K562 (cell line): ENCODE results near the gene ZFYVE19. TPM values are rescaled to one million over a fixed set of nuclear protein-coding genes. Genes with fewer than 3 reads are reported as not detected.

Source experiments
- CBX3 ChIP-seq, 2 experiments: IDR thresholded peaks; 1 replicate in 1 of 2; 2 replicates in 1 of 2; pipeline ENCODE4 v1.6.1; 2012; ENCODE audit warnings: inconsistent platforms in 2 of 2, low read length in 2 of 2, borderline replicate concordance in 1 of 2, control low read depth in 1 of 2
- CEBPG ChIP-seq, 3 experiments: fragments of 200-800 bp in 1 of 3; sonication (Bioruptor generic) in 1 of 3; sonication (generic) in 1 of 3; formaldehyde crosslinking in 1 of 3; IDR thresholded peaks in 2 of 3; conservative IDR thresholded peaks in 1 of 3; 2 replicates each; pipeline versions ENCODE4 v1.6.1 to v1.8.0; 2016 to 2022; ENCODE audit warnings: missing compliant biosample characterization in 2 of 3, missing genetic modification characterization in 2 of 3, mild to moderate bottlenecking in 1 of 3, missing genetic modification reagents in 1 of 3
- CXXC5 ChIP-seq: fragments of 250-450 bp; sonication (Bioruptor Pico); IDR thresholded peaks from 2 replicates; pipeline ENCODE4 v1.8.0; 2022; ENCODE audit warnings: inconsistent platforms, mild to moderate bottlenecking, moderate library complexity
- KDM4B ChIP-seq, 2 experiments: fragments of 450-650 bp in 1 of 2; sonication (generic) in 1 of 2; IDR thresholded peaks; 2 replicates each; pipeline ENCODE4 v1.6.1; 2016 to 2017; ENCODE audit warnings: borderline replicate concordance in 2 of 2, antibody characterized with exemption in 1 of 2, low read depth in 1 of 2, mild to moderate bottlenecking in 1 of 2
- MCM3 ChIP-seq: fragments of 450-650 bp; IDR thresholded peaks from 2 replicates; pipeline ENCODE4 v1.6.1; 2016
- MCM7 ChIP-seq, 2 experiments: fragments of 450-650 bp; IDR thresholded peaks; 2 replicates each; pipeline ENCODE4 v1.6.1; 2016 to 2018
- NONO ChIP-seq, 2 experiments: fragments of 200-400 bp in 1 of 2; fragments of 450-650 bp in 1 of 2; formaldehyde crosslinking in 1 of 2; IDR thresholded peaks; 2 replicates each; pipeline ENCODE4 v1.6.1; 2017; ENCODE audit warnings: low read depth in 2 of 2, mild to moderate bottlenecking in 2 of 2, moderate library complexity in 2 of 2, low read length in 1 of 2
- NR2F6 ChIP-seq: fragments of 450-650 bp; formaldehyde crosslinking; IDR thresholded peaks from 2 replicates; pipeline ENCODE4 v1.4.0; 2020; ENCODE audit warnings: mild to moderate bottlenecking
- RBM15 ChIP-seq: fragments of 200-400 bp; formaldehyde crosslinking; IDR thresholded peaks from 2 replicates; pipeline ENCODE4 v1.6.1; 2018; ENCODE audit warnings: mild to moderate bottlenecking, low read length, moderate library complexity; ENCODE audit not compliant: insufficient read depth
- ZKSCAN3 ChIP-seq: fragments of 250-450 bp; sonication (Bioruptor Pico); IDR thresholded peaks from 2 replicates; pipeline ENCODE4 v1.4.0; 2020
- ZNF282 ChIP-seq: sonication (generic); formaldehyde crosslinking; IDR thresholded peaks from 2 replicates; pipeline ENCODE4 v1.8.1; 2023; ENCODE audit warnings: missing genetic modification reagents
- polyA plus RNA-seq, 8 experiments: library from polyadenylated mRNA; depleted of rRNA in 4 of 8; stranded (reverse) in 5 of 8; unstranded in 3 of 8; fragments of >200 nt; fragmentation: Nextera tagmentation in 2 of 8; fragmentation: Illumina TruSeq in 1 of 8; extraction: Ambion mirVana in 2 of 8; extraction: Trizol in 1 of 8; gene quantifications; 2 replicates each; pipeline versions ENCODE4 v1.2.1 to v1.2.3, GENCODE V29; 2011 to 2014; ENCODE audit warnings: inconsistent platforms in 1 of 8, missing spikeins in 1 of 8
- total RNA-seq, 7 experiments: library from RNA; depleted of rRNA in 6 of 7; stranded (reverse); fragments of >200 nt in 6 of 7; fragmentation: Illumina TruSeq in 2 of 7; extraction: Trizol in 2 of 7; gene quantifications; 2 replicates each; pipeline versions ENCODE4 v1.2.1 to v1.2.3, GENCODE V29; 2011 to 2021; ENCODE audit warnings: low replicate concordance in 1 of 7
- TF ChIP-seq, protein P1 (sequence below), 2 experiments: fragments of 450-650 bp; conservative IDR thresholded peaks; 2 replicates each; pipeline ENCODE4 v1.6.1; 2017; ENCODE audit warnings: mild to moderate bottlenecking in 2 of 2, moderate library complexity in 2 of 2
- TF ChIP-seq, protein P2 (sequence below), 3 experiments: fragments of 200-800 bp in 1 of 3; sonication (Bioruptor generic) in 1 of 3; sonication (generic) in 1 of 3; formaldehyde crosslinking in 1 of 3; IDR thresholded peaks; 2 replicates each; pipeline versions ENCODE4 v1.6.1 to v1.8.0; 2016 to 2022; ENCODE audit warnings: mild to moderate bottlenecking in 2 of 3, missing compliant biosample characterization in 2 of 3, missing genetic modification characterization in 2 of 3, missing genetic modification reagents in 1 of 3
- TF ChIP-seq, protein P3 (sequence below): sonication (generic); formaldehyde crosslinking; IDR thresholded peaks from 2 replicates; pipeline ENCODE4 v1.4.0; 2020; ENCODE audit warnings: mild to moderate bottlenecking, missing genetic modification reagents
- TF ChIP-seq, protein P4 (sequence below), 2 experiments: fragments of 450-650 bp; IDR thresholded peaks; 2 replicates each; pipeline ENCODE4 v1.6.1; 2018; ENCODE audit warnings: mild to moderate bottlenecking in 2 of 2, low read depth in 1 of 2; ENCODE audit not compliant: partially characterized antibody in 2 of 2

The ZFYVE19 gene
- total and polyA plus RNA-seq, 9 of the 15 experiments (the other 6 are each of a cell fraction or from before 2014, with no cell fraction given) = 1.5 to 36.8 (median 19.9) TPM

DNA sequence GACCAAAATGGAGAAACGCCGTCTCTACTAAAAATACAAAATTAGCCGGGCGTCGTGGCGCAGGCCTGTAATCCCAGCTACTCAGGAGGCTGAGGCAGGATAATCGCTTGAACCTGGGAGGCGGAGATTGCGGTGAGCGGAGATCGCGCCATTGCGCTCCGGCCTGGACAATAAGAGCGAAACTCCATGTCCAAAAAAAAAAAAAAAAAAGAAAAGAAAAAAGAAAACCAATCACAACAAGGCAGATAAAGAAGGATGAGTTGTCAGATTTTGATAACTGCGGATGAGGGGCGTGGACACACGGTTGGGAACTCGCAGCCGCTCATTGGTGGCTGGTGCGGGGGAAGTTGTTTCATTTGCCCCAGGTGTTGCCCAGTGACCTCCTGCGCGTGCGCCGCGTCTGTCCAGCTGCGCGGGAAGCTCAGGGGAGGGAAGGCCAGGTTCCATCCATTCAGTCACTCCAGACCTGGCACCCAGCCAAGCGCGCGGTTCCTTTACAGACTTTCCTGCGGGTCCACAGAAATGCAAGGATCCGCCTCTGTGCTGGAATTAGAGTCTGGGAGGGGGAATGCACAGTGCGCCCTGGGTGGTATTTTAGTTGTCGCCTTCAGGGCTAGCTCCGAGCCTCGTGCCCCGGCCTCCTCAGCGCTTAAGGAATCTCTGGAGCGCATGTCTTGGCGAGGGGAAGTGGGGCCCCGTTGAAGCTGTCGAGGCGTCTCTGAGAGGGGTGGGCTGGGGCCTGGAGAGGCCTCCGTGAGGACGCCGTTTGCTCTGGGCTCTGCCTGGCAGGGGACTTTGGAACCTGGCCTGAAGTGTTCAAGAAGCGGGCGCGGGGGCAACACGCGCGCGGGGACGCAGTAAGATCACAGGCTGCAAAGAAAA lies 43.7 kb upstream of the ZFYVE19 start (continued):
- TF ChIP-seq, protein P1, sequence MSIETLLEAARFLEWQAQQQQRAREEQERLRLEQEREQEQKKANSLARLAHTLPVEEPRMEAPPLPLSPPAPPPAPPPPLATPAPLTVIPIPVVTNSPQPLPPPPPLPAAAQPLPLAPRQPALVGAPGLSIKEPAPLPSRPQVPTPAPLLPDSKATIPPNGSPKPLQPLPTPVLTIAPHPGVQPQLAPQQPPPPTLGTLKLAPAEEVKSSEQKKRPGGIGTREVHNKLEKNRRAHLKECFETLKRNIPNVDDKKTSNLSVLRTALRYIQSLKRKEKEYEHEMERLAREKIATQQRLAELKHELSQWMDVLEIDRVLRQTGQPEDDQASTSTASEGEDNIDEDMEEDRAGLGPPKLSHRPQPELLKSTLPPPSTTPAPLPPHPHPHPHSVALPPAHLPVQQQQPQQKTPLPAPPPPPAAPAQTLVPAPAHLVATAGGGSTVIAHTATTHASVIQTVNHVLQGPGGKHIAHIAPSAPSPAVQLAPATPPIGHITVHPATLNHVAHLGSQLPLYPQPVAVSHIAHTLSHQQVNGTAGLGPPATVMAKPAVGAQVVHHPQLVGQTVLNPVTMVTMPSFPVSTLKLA (conservative IDR thresholded peaks at IDR 0.05) = peak in 1 of 2 experiments; percentile 20; a peak in 2 of 4 replicates
- no peak for TF ChIP-seq KDM4B (IDR thresholded peaks at IDR 0.05; ENCODE audit: borderline replicate concordance in 2 of 2, low read depth in 1 of 2)
- TF ChIP-seq ZKSCAN3 (CRISPR knock-in tag) = 0 out of 2 replicates have a peak, but pooled peaks have one; percentile 17
- 0 out of 4 replicates have a peak, but pooled peaks of 1 of the 2 experiments have one; percentile 60 for TF ChIP-seq NONO (IDR thresholded peaks at IDR 0.05; ENCODE audit: low read depth in 2 of 2, low read length in 1 of 2)
- no peak for TF ChIP-seq MCM7 (IDR thresholded peaks at IDR 0.05)
- TF ChIP-seq NR2F6 (CRISPR knock-in tag) = no peak
- TF ChIP-seq, protein P2, sequence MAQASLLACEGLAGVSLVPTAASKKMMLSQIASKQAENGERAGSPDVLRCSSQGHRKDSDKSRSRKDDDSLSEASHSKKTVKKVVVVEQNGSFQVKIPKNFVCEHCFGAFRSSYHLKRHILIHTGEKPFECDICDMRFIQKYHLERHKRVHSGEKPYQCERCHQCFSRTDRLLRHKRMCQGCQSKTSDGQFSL (CRISPR knock-in tag; IDR thresholded peaks at IDR 0.05) = no peak
- TF ChIP-seq, protein P2 (tag; IDR thresholded peaks at IDR 0.05) = no peak
- TF ChIP-seq CXXC5 (CRISPR knock-in tag) = peak; percentile 95
- no peak for TF ChIP-seq MCM3
- no peak for TF ChIP-seq ZNF282 (CRISPR knock-in tag)
- TF ChIP-seq RBM15 = no peak
- 0 out of 3 replicates have a peak, but pooled peaks of 1 of the 2 experiments have one; percentile 74 for TF ChIP-seq CBX3 (IDR thresholded peaks at IDR 0.05; ENCODE audit: borderline replicate concordance in 1 of 2, low read length in 2 of 2)
- TF ChIP-seq, protein P3, sequence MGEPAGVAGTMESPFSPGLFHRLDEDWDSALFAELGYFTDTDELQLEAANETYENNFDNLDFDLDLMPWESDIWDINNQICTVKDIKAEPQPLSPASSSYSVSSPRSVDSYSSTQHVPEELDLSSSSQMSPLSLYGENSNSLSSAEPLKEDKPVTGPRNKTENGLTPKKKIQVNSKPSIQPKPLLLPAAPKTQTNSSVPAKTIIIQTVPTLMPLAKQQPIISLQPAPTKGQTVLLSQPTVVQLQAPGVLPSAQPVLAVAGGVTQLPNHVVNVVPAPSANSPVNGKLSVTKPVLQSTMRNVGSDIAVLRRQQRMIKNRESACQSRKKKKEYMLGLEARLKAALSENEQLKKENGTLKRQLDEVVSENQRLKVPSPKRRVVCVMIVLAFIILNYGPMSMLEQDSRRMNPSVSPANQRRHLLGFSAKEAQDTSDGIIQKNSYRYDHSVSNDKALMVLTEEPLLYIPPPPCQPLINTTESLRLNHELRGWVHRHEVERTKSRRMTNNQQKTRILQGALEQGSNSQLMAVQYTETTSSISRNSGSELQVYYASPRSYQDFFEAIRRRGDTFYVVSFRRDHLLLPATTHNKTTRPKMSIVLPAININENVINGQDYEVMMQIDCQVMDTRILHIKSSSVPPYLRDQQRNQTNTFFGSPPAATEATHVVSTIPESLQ (CRISPR knock-in tag) = peak; percentile 56; the same call in 1 of the 2 replicates
- TF ChIP-seq, protein P4, sequence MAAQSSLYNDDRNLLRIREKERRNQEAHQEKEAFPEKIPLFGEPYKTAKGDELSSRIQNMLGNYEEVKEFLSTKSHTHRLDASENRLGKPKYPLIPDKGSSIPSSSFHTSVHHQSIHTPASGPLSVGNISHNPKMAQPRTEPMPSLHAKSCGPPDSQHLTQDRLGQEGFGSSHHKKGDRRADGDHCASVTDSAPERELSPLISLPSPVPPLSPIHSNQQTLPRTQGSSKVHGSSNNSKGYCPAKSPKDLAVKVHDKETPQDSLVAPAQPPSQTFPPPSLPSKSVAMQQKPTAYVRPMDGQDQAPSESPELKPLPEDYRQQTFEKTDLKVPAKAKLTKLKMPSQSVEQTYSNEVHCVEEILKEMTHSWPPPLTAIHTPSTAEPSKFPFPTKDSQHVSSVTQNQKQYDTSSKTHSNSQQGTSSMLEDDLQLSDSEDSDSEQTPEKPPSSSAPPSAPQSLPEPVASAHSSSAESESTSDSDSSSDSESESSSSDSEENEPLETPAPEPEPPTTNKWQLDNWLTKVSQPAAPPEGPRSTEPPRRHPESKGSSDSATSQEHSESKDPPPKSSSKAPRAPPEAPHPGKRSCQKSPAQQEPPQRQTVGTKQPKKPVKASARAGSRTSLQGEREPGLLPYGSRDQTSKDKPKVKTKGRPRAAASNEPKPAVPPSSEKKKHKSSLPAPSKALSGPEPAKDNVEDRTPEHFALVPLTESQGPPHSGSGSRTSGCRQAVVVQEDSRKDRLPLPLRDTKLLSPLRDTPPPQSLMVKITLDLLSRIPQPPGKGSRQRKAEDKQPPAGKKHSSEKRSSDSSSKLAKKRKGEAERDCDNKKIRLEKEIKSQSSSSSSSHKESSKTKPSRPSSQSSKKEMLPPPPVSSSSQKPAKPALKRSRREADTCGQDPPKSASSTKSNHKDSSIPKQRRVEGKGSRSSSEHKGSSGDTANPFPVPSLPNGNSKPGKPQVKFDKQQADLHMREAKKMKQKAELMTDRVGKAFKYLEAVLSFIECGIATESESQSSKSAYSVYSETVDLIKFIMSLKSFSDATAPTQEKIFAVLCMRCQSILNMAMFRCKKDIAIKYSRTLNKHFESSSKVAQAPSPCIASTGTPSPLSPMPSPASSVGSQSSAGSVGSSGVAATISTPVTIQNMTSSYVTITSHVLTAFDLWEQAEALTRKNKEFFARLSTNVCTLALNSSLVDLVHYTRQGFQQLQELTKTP (IDR thresholded peaks at IDR 0.05; ENCODE audit: low read depth in 1 of 2, partially characterized antibody in 2 of 2) = no peak
- 0 out of 2 replicates have a peak, but pooled peaks have one; percentile 7 for TF ChIP-seq CEBPG (CRISPR knock-in tag; IDR thresholded peaks at IDR 0.05)
- no peak for TF ChIP-seq CEBPG (tag; conservative IDR thresholded peaks at IDR 0.05 in 1 of 2, IDR thresholded peaks at IDR 0.05 in 1 of 2)
